Raji (cell line): Measurements from ENCODE around the gene ASF1A.

ENCODE experiments used
- POLR2A ChIP-seq: IDR thresholded peaks from 2 replicates; pipeline ENCODE4 v1.6.1; 2011; ENCODE audit warnings: low read depth, low read length, control low read depth; ENCODE audit not compliant: insufficient read depth

ASF1A gene

GRCh38 chr6:118893807-118894424, at the start of gene ASF1A:
TSS of gene ASF1A (plus strand) at chr6:118894152. CDS start at chr6:118894414, 262 bp downstream.
- TF ChIP-seq POLR2A = peak; percentile 95

GRCh38 chr6:118844915-118845314, 49.0 kb upstream of the ASF1A start:
- TF ChIP-seq POLR2A = no peak

GRCh38 chr6:118853408-118853807, 40.5 kb upstream of the ASF1A start:
- no peak for TF ChIP-seq POLR2A

- no peak for TF ChIP-seq POLR2A
These were observed 37.7 kb upstream of the ASF1A start for GRCh38 chr6:118856301-118856700.

GRCh38 chr6:118859517-118860064, 34.4 kb upstream of the ASF1A start:
- no peak for TF ChIP-seq POLR2A

GRCh38 chr6:118860363-118860762, 33.6 kb upstream of the ASF1A start:
- TF ChIP-seq POLR2A = no peak

- no peak for TF ChIP-seq POLR2A
These were observed 33.1 kb upstream of the ASF1A start for GRCh38 chr6:118860880-118861279.

GRCh38 chr6:118862443-118862842, 31.5 kb upstream of the ASF1A start:
- TF ChIP-seq POLR2A = no peak

- no peak for TF ChIP-seq POLR2A
These were observed 29.4 kb upstream of the ASF1A start for GRCh38 chr6:118864341-118865099.

GRCh38 chr6:118865100-118865391, 28.9 kb upstream of the ASF1A start:
- no peak for TF ChIP-seq POLR2A

GRCh38 chr6:118867181-118867580, 26.8 kb upstream of the ASF1A start:
- TF ChIP-seq POLR2A = no peak

GRCh38 chr6:118869350-118869749, 24.6 kb upstream of the ASF1A start:
- no peak for TF ChIP-seq POLR2A

- TF ChIP-seq POLR2A = no peak
These were observed 23.9 kb upstream of the ASF1A start for GRCh38 chr6:118869894-118870589.

- TF ChIP-seq POLR2A = no peak
These were observed 22.6 kb upstream of the ASF1A start for GRCh38 chr6:118871331-118871730.

GRCh38 chr6:118872318-118872717, 21.6 kb upstream of the ASF1A start:
- no peak for TF ChIP-seq POLR2A

GRCh38 chr6:118872726-118873125, 21.2 kb upstream of the ASF1A start:
- TF ChIP-seq POLR2A = no peak
